T-cell (primary cell): Measurements from ENCODE around the gene C16orf96. TPM values are rescaled to one million over a fixed set of nuclear protein-coding genes. Genes with fewer than 3 reads are reported as not detected.
A peak's percentile ranks its signal among the peaks of the same experiment; 100 is the strongest.

Experiments used
- ATAC-seq, 4 experiments: fragments of 200-7000 bp in 3 of 4; fragments of 150-1000 bp in 1 of 4; cut with Tn5 transposase; replicated peaks in 1 of 4; 1 replicate in 3 of 4; 2 replicates in 1 of 4; pipeline ENCODE4 v1.10.0; 2021; ENCODE audit warnings: moderate library complexity in 3 of 4, mild to moderate bottlenecking in 2 of 4, moderate number of reproducible peaks in 1 of 4
- CTCF ChIA-PET, 2 donors: fragments of 300-600 bp; sonication (Branson Sonifier 250); formaldehyde crosslinking; loops; one replicate each; lab custom pipeline; 2022; ENCODE audit warnings: antibody characterized with exemption in 2 of 2; lab: Charles Lee
- POLR2A ChIA-PET, 2 donors: fragments of 300-600 bp; sonication (Branson Sonifier 250); formaldehyde crosslinking; loops; one replicate each; lab custom pipeline; 2022; ENCODE audit warnings: antibody characterized with exemption in 2 of 2; lab: Charles Lee
- DNase-seq, 35 experiments: peaks; one replicate each; pipeline versions ENCODE4 v3.0.0 to v3.0.0-alpha.2; 2013 to 2023
- H3K27ac ChIP-seq: one replicate; pipeline ENCODE4 v1.5.1; 2013; ENCODE audit warnings: low read length
- H3K27me3 ChIP-seq, 2 experiments: replicated peaks in 1 of 2; 1 replicate in 1 of 2; 2 replicates in 1 of 2; pipeline versions ENCODE4 v1.6.1 to v1.7.0; 2013; ENCODE audit warnings: low read length in 1 of 2, mixed read lengths in 1 of 2; ENCODE audit not compliant: control insufficient read depth in 2 of 2, insufficient read depth in 2 of 2; ENCODE audit errors: extremely low read depth in 1 of 2
- H3K36me3 ChIP-seq, 2 donors: 1 replicate in 1 of 2; 2 replicates in 1 of 2; pipeline versions ENCODE4 v1.6.1 to v1.7.0; 2013; ENCODE audit warnings: low read length in 1 of 2; ENCODE audit not compliant: control insufficient read depth in 2 of 2, insufficient read depth in 1 of 2; ENCODE audit errors: extremely low read depth in 1 of 2
- H3K4me1 ChIP-seq, 2 experiments: 1 replicate in 1 of 2; 2 replicates in 1 of 2; pipeline versions ENCODE4 v1.6.1 to v1.7.0; 2013; ENCODE audit warnings: low read length in 2 of 2, mixed read lengths in 1 of 2; ENCODE audit not compliant: insufficient read depth in 2 of 2, control insufficient read depth in 1 of 2; ENCODE audit errors: extremely low read depth in 1 of 2
- H3K4me3 ChIP-seq, 2 donors: 1 replicate in 1 of 2; 2 replicates in 1 of 2; pipeline versions ENCODE4 v1.5.1 to v1.7.0; 2013; ENCODE audit warnings: mild to moderate bottlenecking in 2 of 2, low read length in 1 of 2, moderate library complexity in 1 of 2; ENCODE audit not compliant: control insufficient read depth in 1 of 2; ENCODE audit errors: extremely low read depth in 1 of 2
- H3K9me3 ChIP-seq: 2 replicates; pipeline ENCODE4 v1.7.0; 2013
- H3K27ac Mint-ChIP-seq, 2 donors: one replicate each; pipeline ENCODE4 v1.8.0; 2020 to 2021; ENCODE audit warnings: mild to moderate bottlenecking in 2 of 2, mixed read lengths in 2 of 2
- H3K27me3 Mint-ChIP-seq, 2 donors: one replicate each; pipeline ENCODE4 v1.8.0; 2021 to 2022; ENCODE audit warnings: mixed read lengths in 2 of 2
- H3K36me3 Mint-ChIP-seq: one replicate; pipeline ENCODE4 v1.8.0; 2021; ENCODE audit warnings: mixed read lengths
- H3K4me1 Mint-ChIP-seq, 3 donors: one replicate each; pipeline ENCODE4 v1.8.0; 2020 to 2022; ENCODE audit warnings: mixed read lengths in 3 of 3, mild to moderate bottlenecking in 1 of 3
- H3K4me3 Mint-ChIP-seq, 3 donors: one replicate each; pipeline ENCODE4 v1.8.0; 2020 to 2022; ENCODE audit warnings: mild to moderate bottlenecking in 3 of 3, mixed read lengths in 3 of 3, moderate library complexity in 3 of 3
- H3K9me3 Mint-ChIP-seq, 3 donors: one replicate each; pipeline ENCODE4 v1.8.0; 2020 to 2022; ENCODE audit warnings: mixed read lengths in 3 of 3
- WGBS: methylation state at CpG from one replicate; pipeline ENCODE4 v1.1.5; 2013; ENCODE audit warnings: missing lambda C conversion rate; ENCODE audit not compliant: insufficient coverage; 5-methylcytosine and 5-hydroxymethylcytosine counted together
- total RNA-seq, 35 experiments: library from RNA in 6 of 35; stranded (reverse) in 6 of 35; fragments of 120-200 nt in 1 of 35; gene quantifications; one replicate each; pipeline versions ENCODE4 v1.2.1 to v1.2.4 and lab custom pipeline; 2013 to 2026

The C16orf96 gene
- total RNA-seq, 5 donors from 2014 or later (not counting 1 experiment from before 2014, with no cell fraction given), result 0.30 to 0.66 (median 0.50) TPM

DNA sequence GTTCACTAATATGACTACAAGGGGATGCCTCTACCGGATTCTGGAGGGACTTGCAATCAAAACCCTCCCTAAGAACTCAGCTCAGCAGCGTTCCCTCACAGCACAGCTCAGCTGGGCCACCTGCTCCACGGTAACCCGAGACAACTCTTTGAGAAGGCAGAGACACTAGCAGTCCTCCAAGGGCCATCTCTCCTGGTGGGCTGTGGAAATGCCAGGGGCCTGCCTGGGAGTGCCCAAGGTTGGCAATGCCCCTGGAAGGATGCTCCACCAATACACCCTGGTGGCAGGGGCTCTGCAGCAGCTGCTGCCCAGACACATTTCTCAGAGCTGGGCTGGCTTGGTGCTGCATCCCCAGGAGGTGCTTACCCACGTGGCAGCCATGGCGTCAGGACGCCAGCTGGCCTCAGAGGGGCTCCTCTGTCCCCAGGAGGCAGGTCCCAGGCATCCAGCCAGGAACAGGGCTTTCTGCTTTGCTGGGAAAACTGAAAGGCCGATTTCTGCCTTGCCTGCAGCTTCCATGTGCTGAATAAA, 34.0 kb upstream of the C16orf96 start:
- CTCF ChIA-PET, result no interaction called here
- Mint-ChIP-seq H3K9me3 (no peaks in the 10 kb centered on the region), H3K36me3 (peaks cover 3% of the 10 kb centered on the region)

DNA sequence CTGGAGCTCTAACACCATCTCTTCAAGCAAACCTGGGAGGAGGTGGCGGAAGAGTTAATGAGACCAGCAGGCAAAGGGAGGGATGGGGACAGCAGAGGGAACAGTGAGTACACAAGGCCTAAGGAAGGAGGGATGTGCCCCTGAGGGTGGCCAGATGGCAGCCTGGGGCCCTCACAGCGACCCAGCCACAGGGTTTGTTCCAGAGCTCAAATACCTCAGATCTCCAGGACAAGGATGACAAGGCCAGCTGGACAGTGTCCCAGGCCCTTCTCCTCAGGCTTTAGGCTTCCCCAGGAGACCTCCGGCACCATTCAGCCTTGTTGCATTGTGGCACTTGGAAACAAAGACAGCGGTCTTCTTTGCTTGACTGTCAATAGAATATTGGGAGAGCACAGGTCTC, 32.5 kb upstream of the C16orf96 start:
- no peak overlapping the region for H3K4me3 ChIP-seq
- H3K27ac ChIP-seq, result no peak overlapping the region
- H3K4me1 ChIP-seq, result peaks cover 7 to 11% of the 10 kb centered on the region in 2 experiments
- ChIA-PET CTCF (no interaction called here), POLR2A (no interaction called here)
- peak overlapping the region in 1 of 2 donors; percentile 44 for H3K27ac Mint-ChIP-seq
- H3K27me3 Mint-ChIP-seq, result no peaks in the 10 kb centered on the region
- H3K36me3 Mint-ChIP-seq, result peaks cover 3% of the 10 kb centered on the region
- H3K36me3 ChIP-seq, result peaks cover 5 to 21% of the 10 kb centered on the region in 2 donors
- peaks cover 31 to 43% (median 36%) of the 10 kb centered on the region in 3 donors for H3K4me1 Mint-ChIP-seq
- H3K9me3 ChIP-seq, result no peaks in the 10 kb centered on the region
- ATAC-seq (no peak), DNase-seq (no peak)
- 100% methylated on average over 3 of the region's 4 CpGs for WGBS
- H3K9me3 Mint-ChIP-seq, result no peaks in the 10 kb centered on the region
- no peak overlapping the region for H3K4me3 Mint-ChIP-seq
- H3K27me3 ChIP-seq, result no peaks in the 10 kb centered on the region

More for the DNA sequence above, 34.0 kb upstream of the C16orf96 start:
- H3K4me3 Mint-ChIP-seq, result no peak overlapping the region
- POLR2A ChIA-PET, result no interaction called here
- Histone ChIP-seq H3K36me3 (peaks cover 5 to 21% of the 10 kb centered on the region in 2 donors), H3K27ac (no peak overlapping the region), H3K27me3 (no peaks in the 10 kb centered on the region), H3K4me3 (no peak overlapping the region), H3K9me3 (no peaks in the 10 kb centered on the region), H3K4me1 (peaks cover 0 to 23% of the 10 kb centered on the region in 2 experiments)
- H3K27ac Mint-ChIP-seq, result peak overlapping the region in 1 of 2 donors; percentile 66
- DNase-seq, result no peak
- no peaks in the 10 kb centered on the region for H3K27me3 Mint-ChIP-seq
- WGBS, result 92% methylated on average over 8 of the region's 8 CpGs
- no peak for ATAC-seq
- H3K4me1 Mint-ChIP-seq, result peaks cover 28 to 36% (median 34%) of the 10 kb centered on the region in 3 donors

DNA sequence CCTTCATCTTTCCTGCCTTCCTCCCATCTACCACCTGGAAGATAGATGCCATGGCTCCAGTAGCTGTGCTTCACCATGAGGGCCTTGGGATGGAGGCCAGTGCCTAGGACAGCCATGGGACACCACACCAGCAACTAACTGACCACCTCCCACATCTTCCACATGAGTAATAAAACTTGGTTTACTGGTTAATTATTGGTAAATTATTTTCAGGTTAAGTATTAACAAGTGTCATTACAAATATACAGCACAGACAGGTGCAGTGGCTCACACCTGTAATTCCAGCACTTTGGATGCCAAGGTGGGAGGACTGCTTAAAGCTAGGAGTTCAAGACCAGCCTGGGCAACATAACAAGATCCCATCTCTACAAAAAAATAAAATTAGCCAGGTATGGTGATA, 31.6 kb upstream of the C16orf96 start:
- DNase-seq (no peak), ATAC-seq (no peak)
- Histone ChIP-seq H3K36me3 (peaks cover 5 to 21% of the 10 kb centered on the region in 2 donors), H3K27ac (no peak overlapping the region), H3K9me3 (no peaks in the 10 kb centered on the region), H3K4me1 (peaks cover 14 to 19% of the 10 kb centered on the region in 2 experiments), H3K4me3 (no peak overlapping the region), H3K27me3 (no peaks in the 10 kb centered on the region)
- H3K9me3 Mint-ChIP-seq, result no peaks in the 10 kb centered on the region
- peaks cover 6% of the 10 kb centered on the region for H3K36me3 Mint-ChIP-seq
- peak overlapping the region in 1 of 2 donors; percentile 5 for H3K27ac Mint-ChIP-seq
- ChIA-PET POLR2A (no interaction called here), CTCF (interaction anchor here in 1 of 2 donors (0.6 kb wide), 1 partner anchor 73 kb away, joined by 7 read pairs; no protein-coding TSS in a partner anchor)
- H3K4me1 Mint-ChIP-seq, result peaks cover 32 to 51% (median 38%) of the 10 kb centered on the region in 3 donors
- H3K27me3 Mint-ChIP-seq, result no peaks in the 10 kb centered on the region
- no peak overlapping the region for H3K4me3 Mint-ChIP-seq

DNA sequence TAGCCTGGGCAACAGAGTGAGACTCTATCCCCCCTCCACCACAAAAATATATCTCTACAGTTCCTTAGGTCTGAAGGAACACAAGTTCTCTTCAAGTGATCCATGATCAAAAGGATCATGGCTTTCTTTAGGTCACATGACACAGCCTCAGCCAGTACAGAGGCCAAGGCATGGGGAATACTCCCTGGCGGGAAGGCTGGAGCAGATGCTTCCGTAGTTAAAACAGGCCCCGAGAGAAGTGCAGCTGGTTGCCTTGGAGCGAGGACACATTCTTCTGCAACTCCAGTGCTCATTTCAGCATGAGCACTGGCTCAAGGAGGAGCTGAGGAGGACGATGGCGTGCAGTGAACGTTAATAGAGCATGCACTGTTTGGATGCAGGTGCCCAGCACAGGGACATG, 31.1 kb upstream of the C16orf96 start:
- peaks cover 19 to 23% of the 10 kb centered on the region in 2 experiments for H3K4me1 ChIP-seq
- no peaks in the 10 kb centered on the region for H3K9me3 ChIP-seq
- peaks cover 34 to 56% (median 41%) of the 10 kb centered on the region in 3 donors for H3K4me1 Mint-ChIP-seq
- CTCF ChIA-PET, result interaction anchor here in 1 of 2 donors (1.0 kb wide), 1 partner anchor 20 kb away, joined by 3 read pairs; no protein-coding TSS in a partner anchor
- no peaks in the 10 kb centered on the region for H3K27me3 Mint-ChIP-seq
- H3K36me3 Mint-ChIP-seq, result peaks cover 7% of the 10 kb centered on the region
- H3K27me3 ChIP-seq, result no peaks in the 10 kb centered on the region
- no peak overlapping the region for H3K27ac Mint-ChIP-seq
- H3K27ac ChIP-seq, result no peak overlapping the region
- ATAC-seq (no peak), DNase-seq (no peak)
- 93% methylated on average over 7 of the region's 7 CpGs for WGBS
- H3K4me3 ChIP-seq, result no peak overlapping the region
- H3K4me3 Mint-ChIP-seq, result no peak overlapping the region
- POLR2A ChIA-PET, result no interaction called here
- H3K9me3 Mint-ChIP-seq, result no peaks in the 10 kb centered on the region
- peaks cover 5 to 21% of the 10 kb centered on the region in 2 donors for H3K36me3 ChIP-seq

DNA sequence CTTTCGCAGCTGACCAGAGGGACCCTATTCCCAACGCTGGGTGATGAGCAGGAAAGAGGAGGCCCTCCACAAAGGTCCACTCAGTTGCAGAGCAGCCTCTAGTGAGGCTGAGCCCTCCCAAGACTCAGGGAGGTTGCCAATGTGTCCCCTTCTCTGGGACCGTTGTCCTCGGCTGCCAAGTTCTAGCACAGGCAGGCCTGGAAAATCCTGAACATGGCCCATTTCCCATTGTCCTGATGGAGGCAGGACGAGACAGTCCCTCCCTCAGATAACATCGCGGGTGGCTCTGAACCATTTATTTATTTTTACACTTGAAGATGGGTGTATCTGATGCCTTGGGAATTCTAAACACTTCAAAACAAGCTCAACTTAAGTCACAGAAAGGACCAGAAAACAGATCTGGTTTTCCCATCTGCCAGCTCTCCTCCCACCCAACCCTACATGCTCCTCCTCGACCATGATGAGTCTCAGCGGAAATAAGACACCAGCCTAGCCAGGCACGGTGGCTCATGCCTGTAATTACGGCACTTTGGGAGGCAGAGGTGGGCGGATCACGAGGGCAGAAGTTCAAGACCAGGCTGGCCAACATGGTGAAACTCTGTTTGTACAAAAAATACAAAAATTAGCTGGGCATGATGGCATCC, 30.4 kb upstream of the C16orf96 start:
- Mint-ChIP-seq H3K9me3 (no peaks in the 10 kb centered on the region), H3K36me3 (peaks cover 7% of the 10 kb centered on the region), H3K4me3 (no peak overlapping the region), H3K4me1 (peaks cover 35 to 60% (median 41%) of the 10 kb centered on the region in 3 donors), H3K27me3 (no peaks in the 10 kb centered on the region), H3K27ac (peak overlapping the region in 1 of 2 donors; percentile 11)
- no peak for DNase-seq
- ChIA-PET CTCF (interaction anchor here in 1 of 2 donors (0.6 to 1.0 kb wide), 2 partner anchors 19 to 44 kb away, joined by 3 to 4 read pairs; no protein-coding TSS in a partner anchor), POLR2A (no interaction called here)
- Histone ChIP-seq H3K27ac (no peak overlapping the region), H3K36me3 (peaks cover 5 to 21% of the 10 kb centered on the region in 2 donors), H3K4me3 (no peak overlapping the region), H3K4me1 (peaks cover 21 to 25% of the 10 kb centered on the region in 2 experiments), H3K27me3 (no peaks in the 10 kb centered on the region), H3K9me3 (no peaks in the 10 kb centered on the region)
- 91% methylated on average over 10 of the region's 13 CpGs for WGBS
- no peak for ATAC-seq
